ENCODE data around the gene CELSR1.

CELSR1 gene

DNA sequence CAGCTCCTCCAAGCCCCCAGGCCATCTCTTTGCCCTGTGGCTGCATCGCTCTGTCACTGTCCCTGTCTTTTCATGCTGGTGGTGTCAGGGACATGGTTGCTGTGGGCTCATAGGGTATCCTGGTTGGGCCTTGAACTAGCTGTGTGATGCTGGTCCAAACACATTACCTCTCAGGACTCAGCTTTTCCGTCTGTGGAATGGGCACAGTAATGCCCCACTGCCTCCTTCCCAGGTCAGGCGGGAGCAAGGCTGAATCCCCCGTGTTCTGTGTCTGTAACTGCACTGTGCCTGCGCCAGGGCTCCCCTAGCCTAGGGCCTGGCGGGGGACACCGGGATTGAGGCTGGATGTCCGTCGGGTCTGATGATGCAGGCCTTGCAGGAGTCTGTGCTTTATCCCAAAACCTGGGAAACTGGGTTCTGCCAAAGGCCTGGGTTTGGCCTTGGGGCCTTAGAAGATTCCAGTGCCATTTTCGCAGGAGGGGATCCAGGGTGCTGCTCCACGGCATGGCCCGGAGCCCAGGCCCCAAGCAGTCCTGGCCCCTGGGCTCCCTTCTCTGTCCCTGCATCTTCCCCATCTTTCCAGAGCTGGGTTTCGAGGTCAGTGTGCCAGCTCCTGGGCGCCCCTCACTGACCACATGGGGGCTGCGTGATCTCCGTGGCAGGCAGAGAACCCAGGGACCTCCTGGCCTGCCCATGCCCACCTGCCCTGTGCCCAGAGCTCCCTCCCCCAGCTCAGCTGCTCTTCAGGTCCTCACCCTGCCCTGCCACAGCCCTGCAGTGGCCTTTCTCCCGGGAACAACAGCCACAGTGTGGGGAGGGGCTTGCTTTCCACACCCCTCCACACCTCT lies 32.7 kb upstream of the CELSR1 start:
- TF ChIP-seq CTCF (IDR thresholded peaks at IDR 0.05; ENCODE audit: low read depth, low read length, missing control alignments): no peak
- no peak overlapping the region for H3K4me3 ChIP-seq (ENCODE audit: low read depth, low read length)
- no peak for DNase-seq (ENCODE audit: low read depth)
- in situ Hi-C loops (cut with HindIII; ENCODE audit: low sequenced_read_pairs): no loop called here

- H3K4me3 ChIP-seq (ENCODE audit: low read depth, low read length): no peak overlapping the region
- DNase-seq (ENCODE audit: low read depth): no peak
- in situ Hi-C loops (cut with HindIII; ENCODE audit: low sequenced_read_pairs): no loop called here
- TF ChIP-seq CTCF (IDR thresholded peaks at IDR 0.05; ENCODE audit: low read depth, low read length, missing control alignments): no peak
These were observed 31.8 kb upstream of the CELSR1 start for GRCh38 chr22:46569055-46569847.

- in situ Hi-C loops (cut with HindIII; ENCODE audit: low sequenced_read_pairs): no loop called here
- no peak for DNase-seq (ENCODE audit: low read depth)
- TF ChIP-seq CTCF (IDR thresholded peaks at IDR 0.05; ENCODE audit: low read depth, low read length, missing control alignments): no peak
- no peak overlapping the region for H3K4me3 ChIP-seq (ENCODE audit: low read depth, low read length)
These were observed 30.8 kb upstream of the CELSR1 start for GRCh38 chr22:46568102-46568809.

DNA sequence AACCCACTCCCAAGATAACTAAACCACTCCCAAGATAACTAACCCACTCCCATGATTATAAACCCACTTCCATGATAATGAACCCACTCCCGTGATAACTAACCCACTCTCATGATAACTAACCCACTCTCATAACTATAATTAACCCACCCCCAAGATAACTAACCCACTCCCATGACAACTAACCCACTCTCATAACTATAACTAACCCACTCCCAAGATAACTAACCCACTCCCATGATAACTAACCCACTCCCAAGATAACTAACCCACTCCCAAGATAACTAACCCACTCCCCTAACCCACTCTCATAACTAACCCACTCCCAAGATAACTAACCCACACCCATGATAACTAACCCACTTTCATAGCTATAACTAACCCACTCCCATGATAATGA lies 30.1 kb upstream of the CELSR1 start:
- H3K4me3 ChIP-seq (ENCODE audit: low read depth, low read length): no peak overlapping the region
- DNase-seq (ENCODE audit: low read depth): no peak
- in situ Hi-C loops (cut with HindIII; ENCODE audit: low sequenced_read_pairs): no loop called here
- TF ChIP-seq CTCF (IDR thresholded peaks at IDR 0.05; ENCODE audit: low read depth, low read length, missing control alignments): no peak

DNA sequence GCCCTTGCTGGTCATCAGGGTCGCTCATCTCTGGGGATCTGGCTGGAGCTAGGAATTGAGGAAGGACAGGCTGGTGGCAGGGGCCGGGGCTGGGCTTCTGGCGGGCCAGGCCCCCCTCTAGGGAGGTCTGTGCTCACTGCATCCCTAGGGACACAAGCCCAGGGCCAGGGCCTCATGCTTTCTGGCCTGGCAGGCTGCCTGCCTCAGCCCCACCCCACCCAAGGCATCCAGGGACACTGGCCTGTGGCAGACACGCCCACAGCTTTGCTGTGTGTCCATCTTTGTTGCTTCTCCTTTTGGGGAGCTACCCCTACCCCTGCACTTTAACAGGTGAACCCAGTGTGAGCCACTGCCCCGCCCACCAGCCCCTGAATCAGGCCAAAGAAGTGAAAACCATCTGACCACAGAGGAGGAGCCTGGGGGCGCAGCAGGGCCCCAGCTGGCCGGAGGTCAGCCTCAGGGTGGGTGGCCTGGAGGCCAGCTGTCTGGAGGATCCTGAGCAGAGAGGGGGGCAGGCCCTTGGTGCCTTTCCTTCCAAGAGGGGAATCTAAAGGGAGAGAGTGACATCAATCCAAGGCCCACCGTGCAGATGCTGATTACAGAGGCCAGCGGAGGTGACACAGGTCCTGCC lies 26.8 kb upstream of the CELSR1 start:
- no peak for TF ChIP-seq CTCF (IDR thresholded peaks at IDR 0.05; ENCODE audit: low read depth, low read length, missing control alignments)
- no peak for DNase-seq (ENCODE audit: low read depth)
- in situ Hi-C loops (cut with HindIII; ENCODE audit: low sequenced_read_pairs): no loop called here
- H3K4me3 ChIP-seq (ENCODE audit: low read depth, low read length): no peak overlapping the region
